Measurements from ENCODE around the gene MMP3.

GRCh38 chr11:102853956-102854355 is 10.5 kb upstream of the MMP3 start:
- no peak for TF ChIP-seq CTCF (IDR thresholded peaks at IDR 0.05)
- no peak for TF ChIP-seq POLR2A (IDR thresholded peaks at IDR 0.05)
